Measurements from ENCODE around the gene PICK1. TPM values are rescaled to one million over a fixed set of nuclear protein-coding genes. Genes with fewer than 3 reads are reported as not detected.
A peak's percentile ranks its signal among the peaks of the same experiment; 100 is the strongest.

Gene PICK1
- total RNA-seq, 3 donors from 2014 or later = 42.0 to 61.3 (median 49.9) TPM

DNA sequence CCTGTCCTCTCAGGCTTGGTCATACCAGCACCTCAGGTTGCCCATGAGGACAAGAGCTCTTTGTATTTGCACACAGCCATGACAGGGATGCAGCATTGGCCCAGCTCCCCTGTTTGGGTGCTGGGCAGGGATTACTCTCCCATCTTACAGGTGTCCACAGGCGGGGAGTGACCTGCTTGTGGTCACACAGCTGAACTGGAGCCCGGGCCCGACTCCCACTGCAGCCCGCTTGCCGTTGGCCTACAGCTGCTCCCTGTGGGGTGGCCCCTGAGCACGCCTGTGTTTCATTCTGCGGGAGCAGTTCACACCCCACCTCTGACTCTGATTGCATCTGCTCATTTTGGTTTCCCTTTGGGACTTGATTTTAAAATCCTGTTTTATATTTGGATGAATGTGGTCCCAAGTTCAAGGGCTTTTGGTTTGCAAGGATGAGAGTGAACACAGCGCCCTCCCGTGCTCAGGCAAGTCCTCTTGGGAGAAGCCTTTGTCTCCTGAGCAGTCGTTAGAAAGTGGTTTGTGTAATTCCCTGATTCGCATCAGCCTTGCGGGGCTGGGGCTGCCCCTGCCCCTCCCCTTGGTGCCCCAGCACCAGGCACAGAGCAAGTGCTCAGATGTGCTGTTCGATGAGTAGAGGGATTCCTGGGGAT, 9.3 kb downstream of the PICK1 start:
- no peak for TF ChIP-seq POLR2AphosphoS5 (IDR thresholded peaks at IDR 0.05)
- no peak for TF ChIP-seq POLR2A (IDR thresholded peaks at IDR 0.05)
- TF ChIP-seq, protein P1, sequence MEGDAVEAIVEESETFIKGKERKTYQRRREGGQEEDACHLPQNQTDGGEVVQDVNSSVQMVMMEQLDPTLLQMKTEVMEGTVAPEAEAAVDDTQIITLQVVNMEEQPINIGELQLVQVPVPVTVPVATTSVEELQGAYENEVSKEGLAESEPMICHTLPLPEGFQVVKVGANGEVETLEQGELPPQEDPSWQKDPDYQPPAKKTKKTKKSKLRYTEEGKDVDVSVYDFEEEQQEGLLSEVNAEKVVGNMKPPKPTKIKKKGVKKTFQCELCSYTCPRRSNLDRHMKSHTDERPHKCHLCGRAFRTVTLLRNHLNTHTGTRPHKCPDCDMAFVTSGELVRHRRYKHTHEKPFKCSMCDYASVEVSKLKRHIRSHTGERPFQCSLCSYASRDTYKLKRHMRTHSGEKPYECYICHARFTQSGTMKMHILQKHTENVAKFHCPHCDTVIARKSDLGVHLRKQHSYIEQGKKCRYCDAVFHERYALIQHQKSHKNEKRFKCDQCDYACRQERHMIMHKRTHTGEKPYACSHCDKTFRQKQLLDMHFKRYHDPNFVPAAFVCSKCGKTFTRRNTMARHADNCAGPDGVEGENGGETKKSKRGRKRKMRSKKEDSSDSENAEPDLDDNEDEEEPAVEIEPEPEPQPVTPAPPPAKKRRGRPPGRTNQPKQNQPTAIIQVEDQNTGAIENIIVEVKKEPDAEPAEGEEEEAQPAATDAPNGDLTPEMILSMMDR (IDR thresholded peaks at IDR 0.05) = no peak
- no peak for DNase-seq (ENCODE audit: low spot score in 2 of 2)
- Histone ChIP-seq H3K4me1 (no peaks in the 10 kb centered on the region), H3K9me3 (no peaks in the 10 kb centered on the region), H3K27ac (no peak overlapping the region), H3K4me3 (no peak overlapping the region), H3K36me3 (peaks cover 14% of the 10 kb centered on the region), H3K27me3 (no peaks in the 10 kb centered on the region)
- intact Hi-C loops (cut with DNase I; ENCODE audit: low total_unique reads) = no loop called here

- no peak for DNase-seq (ENCODE audit: low spot score in 2 of 2)
- intact Hi-C loops (cut with DNase I; ENCODE audit: low total_unique reads) = no loop called here
- Histone ChIP-seq H3K27ac (no peak overlapping the region), H3K4me3 (no peak overlapping the region), H3K4me1 (no peaks in the 10 kb centered on the region), H3K9me3 (no peaks in the 10 kb centered on the region), H3K27me3 (no peaks in the 10 kb centered on the region), H3K36me3 (peaks cover 14% of the 10 kb centered on the region)
- TF ChIP-seq, protein P1 (IDR thresholded peaks at IDR 0.05) = no peak
- TF ChIP-seq POLR2AphosphoS5 (IDR thresholded peaks at IDR 0.05) (no peak), POLR2A (IDR thresholded peaks at IDR 0.05) (no peak)
Observed at GRCh38 chr22:38067028-38067415, 9.8 kb downstream of the PICK1 start.

DNA sequence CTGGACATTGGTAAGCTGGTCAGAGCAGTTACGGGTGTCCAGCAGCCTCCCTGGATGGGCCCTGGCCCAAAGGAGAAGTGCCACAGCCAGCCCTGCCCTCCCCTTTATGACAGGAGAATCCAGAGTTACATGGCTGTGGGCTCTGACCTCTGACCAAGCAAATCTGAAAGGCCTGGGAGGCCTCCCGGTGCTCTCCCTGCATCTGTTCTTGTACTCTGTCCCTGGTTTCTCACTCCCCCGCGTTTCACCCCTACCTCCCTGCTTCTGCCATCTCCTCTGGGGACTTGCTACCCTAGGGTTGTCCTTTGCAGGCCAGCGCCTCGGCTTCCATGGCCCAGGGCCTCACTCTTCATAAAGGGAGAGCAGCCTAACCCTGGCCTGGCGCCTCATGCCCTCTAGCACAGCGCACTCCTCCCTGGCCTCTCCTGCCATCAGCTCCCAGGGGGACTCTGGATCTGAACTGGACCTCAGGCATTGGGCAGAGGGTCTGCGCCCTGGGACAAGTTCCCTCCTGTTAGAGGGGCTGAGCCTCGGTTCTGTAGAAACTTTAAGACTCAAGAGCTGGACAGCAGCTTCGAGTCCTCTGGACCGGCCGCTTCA, 10.7 kb downstream of the PICK1 start:
- no peaks in the 10 kb centered on the region for H3K9me3 ChIP-seq
- H3K4me3 ChIP-seq = no peak overlapping the region
- no peaks in the 10 kb centered on the region for H3K27me3 ChIP-seq
- peaks cover 14% of the 10 kb centered on the region for H3K36me3 ChIP-seq
- no peaks in the 10 kb centered on the region for H3K4me1 ChIP-seq
- DNase-seq (ENCODE audit: low spot score in 2 of 2) = no peak
- H3K27ac ChIP-seq = peak overlapping the region in 1 of 2 donors; percentile 32
- intact Hi-C loops (cut with DNase I; ENCODE audit: low total_unique reads) = no loop called here
- TF ChIP-seq, protein P1 (IDR thresholded peaks at IDR 0.05) = no peak
- TF ChIP-seq POLR2A (IDR thresholded peaks at IDR 0.05) (no peak), POLR2AphosphoS5 (IDR thresholded peaks at IDR 0.05) (no peak)

- intact Hi-C loops (cut with DNase I; ENCODE audit: low total_unique reads) = no loop called here
- no peak overlapping the region for H3K4me3 ChIP-seq
- peak overlapping the region in 1 of 2 donors; percentile 43 for H3K27ac ChIP-seq
- peaks cover 14% of the 10 kb centered on the region for H3K36me3 ChIP-seq
- no peak for DNase-seq (ENCODE audit: low spot score in 2 of 2)
- no peaks in the 10 kb centered on the region for H3K27me3 ChIP-seq
- TF ChIP-seq POLR2AphosphoS5 (IDR thresholded peaks at IDR 0.05) = no peak
- TF ChIP-seq POLR2A (IDR thresholded peaks at IDR 0.05) = no peak
- TF ChIP-seq, protein P1 (IDR thresholded peaks at IDR 0.05) = no peak
- H3K9me3 ChIP-seq = no peaks in the 10 kb centered on the region
- no peaks in the 10 kb centered on the region for H3K4me1 ChIP-seq
Observed at GRCh38 chr22:38068641-38069371, 11.6 kb downstream of the PICK1 start.
